ENCODE measurements around the gene SPECC1. TPM values are rescaled to one million over a fixed set of nuclear protein-coding genes. Genes with fewer than 3 reads are reported as not detected.

SPECC1 gene
- total and polyA plus RNA-seq, 2 donors (not counting 1 experiment from before 2014, with no cell fraction given): 13.4 to 30.9 TPM

- Histone ChIP-seq H3K27ac (ENCODE audit: insufficient read depth, low read length) (no peak overlapping the region), H3K36me3 (ENCODE audit: control insufficient read depth, insufficient read depth, low read length) (no peaks in the 10 kb centered on the region), H3K9me3 (ENCODE audit: control insufficient read depth, insufficient read depth, low read depth, low read length) (no peaks in the 10 kb centered on the region), H2AFZ (ENCODE audit: low read length) (no peak overlapping the region), H3K4me3 (replicated peaks in 1 of 4; ENCODE audit: control extremely low read depth in 1 of 4, insufficient read depth in 1 of 4, low read depth in 3 of 4, low read length in 4 of 4) (no peak overlapping the region), H4K20me1 (ENCODE audit: control insufficient read depth, extremely low read depth, insufficient read depth, low read length) (no peaks in the 10 kb centered on the region), H3K4me2 (ENCODE audit: extremely low read depth, insufficient read depth, low read length) (no peak overlapping the region), H3K9ac (ENCODE audit: insufficient read depth, low read length) (no peak overlapping the region), H3K27me3 (ENCODE audit: control insufficient read depth, insufficient read depth, low read length) (no peaks in the 10 kb centered on the region), H3K4me1 (ENCODE audit: control insufficient read depth, extremely low read depth, insufficient read depth, low read length) (peaks cover 4% of the 10 kb centered on the region), H3K79me2 (ENCODE audit: control insufficient read depth, insufficient read depth, low read length) (peaks cover 37% of the 10 kb centered on the region)
- TF ChIP-seq CTCF (conservative IDR thresholded peaks at IDR 0.05 in 1 of 2, IDR thresholded peaks at IDR 0.05 in 1 of 2; ENCODE audit: low read depth in 1 of 2, low read length in 2 of 2) (no peak), EZH2 (IDR thresholded peaks at IDR 0.05; ENCODE audit: low read length, missing control alignments) (no peak)
- DNase-seq (ENCODE audit: low read depth in 2 of 2): no peak
Measured at GRCh38 chr17:19978805-19979211, 30.4 kb upstream of the SPECC1 start.

GRCh38 chr17:19979917-19980770 lies 29.0 kb upstream of the SPECC1 start:
- Histone ChIP-seq H3K27ac (ENCODE audit: insufficient read depth, low read length) (no peak overlapping the region), H3K79me2 (ENCODE audit: control insufficient read depth, insufficient read depth, low read length) (peaks cover 23% of the 10 kb centered on the region), H3K4me2 (ENCODE audit: extremely low read depth, insufficient read depth, low read length) (no peak overlapping the region), H3K9me3 (ENCODE audit: control insufficient read depth, insufficient read depth, low read depth, low read length) (no peaks in the 10 kb centered on the region), H2AFZ (ENCODE audit: low read length) (no peak overlapping the region), H4K20me1 (ENCODE audit: control insufficient read depth, extremely low read depth, insufficient read depth, low read length) (no peaks in the 10 kb centered on the region), H3K27me3 (ENCODE audit: control insufficient read depth, insufficient read depth, low read length) (no peaks in the 10 kb centered on the region), H3K4me1 (ENCODE audit: control insufficient read depth, extremely low read depth, insufficient read depth, low read length) (peaks cover 4% of the 10 kb centered on the region), H3K4me3 (replicated peaks in 1 of 4; ENCODE audit: control extremely low read depth in 1 of 4, insufficient read depth in 1 of 4, low read depth in 3 of 4, low read length in 4 of 4) (no peak overlapping the region), H3K9ac (ENCODE audit: insufficient read depth, low read length) (no peak overlapping the region), H3K36me3 (ENCODE audit: control insufficient read depth, insufficient read depth, low read length) (no peaks in the 10 kb centered on the region)
- no peak for DNase-seq (ENCODE audit: low read depth in 2 of 2)
- no peak for TF ChIP-seq EZH2 (IDR thresholded peaks at IDR 0.05; ENCODE audit: low read length, missing control alignments)
- TF ChIP-seq CTCF (conservative IDR thresholded peaks at IDR 0.05 in 1 of 2, IDR thresholded peaks at IDR 0.05 in 1 of 2; ENCODE audit: low read depth in 1 of 2, low read length in 2 of 2): no peak

GRCh38 chr17:19986941-19987861 lies 22.0 kb upstream of the SPECC1 start:
- no peaks in the 10 kb centered on the region for H3K9me3 ChIP-seq (ENCODE audit: control insufficient read depth, insufficient read depth, low read depth, low read length)
- DNase-seq (ENCODE audit: low read depth in 2 of 2): no peak

More at GRCh38 chr17:19986941-19987861, 22.0 kb upstream of the SPECC1 start:
- Histone ChIP-seq H3K27me3 (ENCODE audit: control insufficient read depth, insufficient read depth, low read length) (no peaks in the 10 kb centered on the region), H3K79me2 (ENCODE audit: control insufficient read depth, insufficient read depth, low read length) (no peaks in the 10 kb centered on the region), H3K4me1 (ENCODE audit: control insufficient read depth, extremely low read depth, insufficient read depth, low read length) (no peaks in the 10 kb centered on the region), H3K4me3 (replicated peaks in 1 of 4; ENCODE audit: control extremely low read depth in 1 of 4, insufficient read depth in 1 of 4, low read depth in 3 of 4, low read length in 4 of 4) (no peak overlapping the region), H3K9ac (ENCODE audit: insufficient read depth, low read length) (no peak overlapping the region), H3K27ac (ENCODE audit: insufficient read depth, low read length) (no peak overlapping the region), H3K4me2 (ENCODE audit: extremely low read depth, insufficient read depth, low read length) (no peak overlapping the region), H2AFZ (ENCODE audit: low read length) (no peak overlapping the region), H4K20me1 (ENCODE audit: control insufficient read depth, extremely low read depth, insufficient read depth, low read length) (no peaks in the 10 kb centered on the region), H3K36me3 (ENCODE audit: control insufficient read depth, insufficient read depth, low read length) (no peaks in the 10 kb centered on the region)
- TF ChIP-seq EZH2 (IDR thresholded peaks at IDR 0.05; ENCODE audit: low read length, missing control alignments): no peak
- no peak for TF ChIP-seq CTCF (conservative IDR thresholded peaks at IDR 0.05 in 1 of 2, IDR thresholded peaks at IDR 0.05 in 1 of 2; ENCODE audit: low read depth in 1 of 2, low read length in 2 of 2)

Measured in fibroblast of lung (primary cell).